ENCODE results near the gene FGFR3. TPM values are rescaled to one million over a fixed set of nuclear protein-coding genes. Genes with fewer than 3 reads are reported as not detected.
A peak's percentile ranks its signal among the peaks of the same experiment; 100 is the strongest.

The FGFR3 gene
- total and polyA plus RNA-seq, 2 of the 8 experiments (the other 6 are each of a cell fraction or from before 2014, with no cell fraction given): 9.0 to 19.5 TPM

DNA sequence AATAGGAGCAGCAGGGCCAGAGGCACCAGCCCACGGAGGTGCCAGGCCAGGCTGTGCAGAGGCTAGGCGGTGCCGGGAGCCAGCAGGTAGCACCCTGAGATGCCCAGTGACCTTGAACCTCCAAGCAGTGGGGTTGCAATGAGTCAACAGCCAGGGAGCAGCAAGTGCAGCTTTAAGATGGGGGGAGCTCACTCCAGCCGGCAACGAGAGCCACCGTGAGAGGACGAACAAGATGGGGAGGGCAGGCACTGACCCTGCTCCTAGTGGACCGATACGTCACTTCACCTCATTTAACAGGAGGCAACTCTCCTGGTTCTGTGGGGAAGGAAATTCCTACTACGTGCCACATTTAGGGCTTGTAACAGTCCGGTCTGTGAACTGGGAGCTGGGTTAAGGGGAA is 58.1 kb downstream of the FGFR3 start:
- H4K8ac ChIP-seq (ENCODE audit: extremely low read depth, insufficient read depth, low read length): peak overlapping the region; percentile 1; the same call in 1 of the 2 replicates
- H2AFZ ChIP-seq (ENCODE audit: low read length): no peak overlapping the region
- H3K79me2 ChIP-seq (ENCODE audit: control insufficient read depth in 1 of 2, insufficient read depth in 2 of 2, low read length in 2 of 2): peaks cover 0 to 30% of the 10 kb centered on the region in 2 experiments; a peak in 3 of 4 replicates
- H3K9me3 ChIP-seq (ENCODE audit: insufficient read depth in 2 of 2, low read depth in 1 of 2, low read length in 1 of 2): no peaks in the 10 kb centered on the region
- no peak overlapping the region for H3K27ac ChIP-seq (ENCODE audit: low read depth, low read length)
- H2BK120ac ChIP-seq (replicated peaks; ENCODE audit: low read depth, low read length): no peak overlapping the region
- peaks cover 0 to 3% (median 0%) of the 10 kb centered on the region in 4 experiments; a peak in 1 of 8 replicates for H3K36me3 ChIP-seq (ENCODE audit: control insufficient read depth in 2 of 4, insufficient read depth in 4 of 4, low read length in 3 of 4)
- no peak overlapping the region for H3K9ac ChIP-seq (replicated peaks in 1 of 4; ENCODE audit: extremely low read depth in 1 of 4, low read depth in 3 of 4, low read length in 3 of 4)
- H3K4me2 ChIP-seq (ENCODE audit: insufficient read depth in 1 of 2, low read depth in 2 of 2, low read length in 2 of 2): no peak overlapping the region
- no peak overlapping the region for H2BK20ac ChIP-seq (ENCODE audit: low read length)
- H2BK15ac ChIP-seq (ENCODE audit: low read length): no peak overlapping the region
- H3K4me1 ChIP-seq (replicated peaks in 1 of 4; ENCODE audit: control insufficient read depth in 3 of 4, insufficient read depth in 4 of 4, low read length in 3 of 4): peaks cover 0 to 4% (median 3%) of the 10 kb centered on the region in 4 experiments; a peak in 4 of 7 replicates
- CTCF ChIA-PET (ENCODE audit: partially characterized antibody): interaction anchor here (0.7 to 6.0 kb wide), 9 partner anchors 8 to 645 kb away, joined by 3 to 35 read pairs (median 3); no protein-coding TSS in a partner anchor
- no peak overlapping the region for H3K23ac ChIP-seq (ENCODE audit: insufficient read length)
- peaks cover 14 to 17% of the 10 kb centered on the region in 2 experiments for H4K20me1 ChIP-seq (replicated peaks in 1 of 2; ENCODE audit: control insufficient read depth in 1 of 2, insufficient read depth in 2 of 2, low read length in 2 of 2)
- no peak overlapping the region for H4K91ac ChIP-seq (replicated peaks; ENCODE audit: insufficient read length, low read length)
- no peak overlapping the region for H3K4me3 ChIP-seq (ENCODE audit: extremely low read depth in 1 of 4, insufficient read depth in 2 of 4, low read depth in 3 of 4, low read length in 4 of 4)
- DNase-seq (ENCODE audit: low read depth in 1 of 2, low spot score in 2 of 2) (no peak), FAIRE-seq (no peak)
- peaks cover 5% of the 10 kb centered on the region for H3K23me2 ChIP-seq (ENCODE audit: low read depth, low read length)
- peaks cover 0 to 4% (median 2%) of the 10 kb centered on the region in 4 experiments; a peak in 3 of 7 replicates for H3K27me3 ChIP-seq (replicated peaks in 1 of 4; ENCODE audit: control insufficient read depth in 3 of 4, extremely low read depth in 1 of 4, insufficient read depth in 3 of 4, low read length in 3 of 4)
- H3K56ac ChIP-seq (replicated peaks; ENCODE audit: insufficient read length, low read depth, low read length): no peak overlapping the region
- H3K4ac ChIP-seq (replicated peaks; ENCODE audit: insufficient read length, low read depth, low read length): no peak overlapping the region
- H2BK12ac ChIP-seq (ENCODE audit: low read depth, low read length): no peak overlapping the region
- peak in 1 of 3 experiments; percentile 20; a peak in 1 of 4 replicates for TF ChIP-seq CTCF (IDR thresholded peaks at IDR 0.05; ENCODE audit: control extremely low read depth in 1 of 3, insufficient read depth in 1 of 3, low read depth in 1 of 3, low read length in 3 of 3)
- no peak for TF ChIP-seq HDAC2 (IDR thresholded peaks at IDR 0.05; ENCODE audit: borderline replicate concordance in 1 of 2, low read depth in 2 of 2, low read length in 2 of 2)
- H3K79me1 ChIP-seq (ENCODE audit: low read depth, low read length): peaks cover 20% of the 10 kb centered on the region
- H4K5ac ChIP-seq (ENCODE audit: insufficient read length, low read depth, low read length): no peak overlapping the region
- H3K14ac ChIP-seq (ENCODE audit: insufficient read length): no peak overlapping the region
- 90% methylated on average over 11 of the region's 11 CpGs; no CpG with 5 or more reads in 1 of the 2 experiments for WGBS, 2 experiments (ENCODE audit: extremely low coverage in 1 of 2, insufficient coverage in 1 of 2, insufficient read length in 1 of 2, insufficient replicate concordance in 2 of 2, low coverage in 1 of 2, low lambda C conversion rate in 2 of 2, missing lambda C conversion rate in 1 of 2)
- POLR2A ChIA-PET (ENCODE audit: partially characterized antibody): interaction anchor here (0.6 to 1.3 kb wide), 2 partner anchors 59 to 96 kb away, joined by 3 to 6 read pairs; no protein-coding TSS in a partner anchor
- H2AK5ac ChIP-seq (ENCODE audit: low read depth, low read length): no peak overlapping the region
- H2BK5ac ChIP-seq (ENCODE audit: low read depth, low read length): no peak overlapping the region
- no peak overlapping the region for H3K18ac ChIP-seq (ENCODE audit: extremely low read depth, low read length)

Measured in H1 (cell line).